GM12878 (cell line): ENCODE data around the gene ZCCHC9. TPM values are rescaled to one million over a fixed set of nuclear protein-coding genes. Genes with fewer than 3 reads are reported as not detected.

Source experiments
- ATAC-seq: fragments of 200-7000 bp; cut with Tn5 transposase; 3 replicates; pipeline ENCODE4 v1.9.1; 2020; ENCODE audit warnings: mild to moderate bottlenecking, moderate library complexity
- BruUV-seq: library from RNA; stranded (reverse); fragments of 400-500 nt; replicated peaks from 2 replicates; lab custom pipeline; 2021; lab: Mats Ljungman, UMichigan
- CTCF ChIA-PET: fragments of 300-600 bp; sonication (Branson Sonifier 250); formaldehyde crosslinking; extraction: SDS; loops from one replicate; lab custom pipeline; 2021; ENCODE audit warnings: inconsistent platforms; lab: Yijun Ruan, JAX
- POLR2A ChIA-PET: fragments of 350-600 bp; formaldehyde crosslinking; extraction: SDS; loops from one replicate; lab custom pipeline; 2021; ENCODE audit warnings: inconsistent platforms; lab: Charles Lee
- RAD21 ChIA-PET: fragments of 300-600 bp; sonication (Branson Sonifier 250); formaldehyde crosslinking; loops from one replicate; lab custom pipeline; 2023; ENCODE audit warnings: antibody characterized with exemption; ENCODE audit not compliant: unreplicated experiment; lab: Charles Lee
- SMC1A ChIA-PET: fragments of 300-600 bp; sonication (Branson Sonifier 250); formaldehyde crosslinking; loops from one replicate; lab custom pipeline; 2023; ENCODE audit not compliant: unreplicated experiment, uncharacterized antibody; lab: Charles Lee
- DNase-seq: peaks from one replicate; pipeline ENCODE4 v3.0.0-alpha.2; 2011; ENCODE audit warnings: low read depth, low spot score
- FAIRE-seq: peaks from 3 replicates; lab custom pipeline; 2011; peaks lifted over from hg19 to GRCh38; lab: Jason Lieb, UNC
- H2AFZ ChIP-seq: 2 replicates; pipeline ENCODE4 v1.6.0; 2011; ENCODE audit warnings: low read depth, low read length, control low read depth; ENCODE audit not compliant: control insufficient read depth
- H3K27ac ChIP-seq: 2 replicates; pipeline ENCODE4 v1.5.1; 2011; ENCODE audit warnings: control low read depth; ENCODE audit not compliant: control insufficient read depth, insufficient read depth
- H3K27me3 ChIP-seq, 2 experiments: replicated peaks in 1 of 2; 2 replicates each; pipeline versions ENCODE4 v1.6.0 to v1.6.1; 2011; ENCODE audit warnings: low read length in 1 of 2; ENCODE audit not compliant: control insufficient read depth in 2 of 2, insufficient read depth in 2 of 2
- H3K36me3 ChIP-seq, 2 experiments: 2 replicates each; pipeline ENCODE4 v1.5.1; 2011; ENCODE audit warnings: low read length in 1 of 2; ENCODE audit not compliant: control insufficient read depth in 2 of 2, insufficient read depth in 2 of 2
- H3K4me1 ChIP-seq: 2 replicates; pipeline ENCODE4 v1.6.1; 2011; ENCODE audit warnings: mild to moderate bottlenecking, low read length, moderate library complexity, mixed read lengths; ENCODE audit not compliant: control insufficient read depth, insufficient read depth
- H3K4me2 ChIP-seq: 2 replicates; pipeline ENCODE4 v1.6.0; 2011; ENCODE audit warnings: control low read depth; ENCODE audit not compliant: control insufficient read depth, insufficient read depth
- H3K4me3 ChIP-seq: fragments of 200-600 bp; sonication (generic); 2 replicates; pipeline ENCODE4 v1.5.1; 2016
- H3K79me2 ChIP-seq: 2 replicates; pipeline ENCODE4 v1.6.0; 2011; ENCODE audit warnings: low read length; ENCODE audit not compliant: control insufficient read depth, insufficient read depth
- H3K9ac ChIP-seq: 2 replicates; pipeline ENCODE4 v1.8.0; 2011; ENCODE audit warnings: low read length, control low read depth, mixed read lengths; ENCODE audit not compliant: control insufficient read depth, insufficient read depth
- H3K9me3 ChIP-seq: replicated peaks from 3 replicates; pipeline ENCODE4 v1.5.1; 2011; ENCODE audit warnings: mild to moderate bottlenecking, low read length; ENCODE audit not compliant: control insufficient read depth, insufficient read depth
- H4K20me1 ChIP-seq: 2 replicates; pipeline ENCODE4 v1.6.0; 2011; ENCODE audit not compliant: control insufficient read depth, insufficient read depth
- MYC ChIP-seq: IDR thresholded peaks from 2 replicates; pipeline ENCODE4 v1.6.1; 2011; ENCODE audit warnings: mild to moderate bottlenecking, low read length, moderate library complexity, inconsistent platforms; ENCODE audit not compliant: insufficient read depth, insufficient replicate concordance, insufficient read length, severe bottlenecking
- RELB ChIP-seq: fragments of 450-650 bp; IDR thresholded peaks from 2 replicates; pipeline ENCODE4 v1.6.1; 2017; ENCODE audit warnings: low read depth, mild to moderate bottlenecking, moderate library complexity
- SPI1 ChIP-seq: IDR thresholded peaks from 2 replicates; pipeline ENCODE4 v1.6.1; 2011; ENCODE audit warnings: low read depth, mild to moderate bottlenecking, low read length, moderate library complexity, borderline replicate concordance; ENCODE audit not compliant: insufficient read depth
- ZSCAN29 ChIP-seq: fragments of 450-650 bp; IDR thresholded peaks from 2 replicates; pipeline ENCODE4 v1.6.1; 2017; ENCODE audit warnings: mild to moderate bottlenecking, moderate library complexity
- whole genome bisulfite sequencing: methylation state at CpG from one replicate; pipeline ENCODE4 v1.1.6; 2016; ENCODE audit warnings: low lambda C conversion rate; ENCODE audit not compliant: insufficient replicate concordance, insufficient coverage; ENCODE audit errors: missing lambda C conversion rate; 5-methylcytosine and 5-hydroxymethylcytosine counted together
- in situ Hi-C: fragments of 300-500 bp; cut with MboI; formaldehyde crosslinking; loops from 9 replicates; pipeline ENCODE4 v1.14.3; 2018; ENCODE audit warnings: mixed read lengths
- intact Hi-C: fragments of 100-400 bp; cut with micrococcal nuclease; formaldehyde crosslinking; loops from one replicate; pipeline ENCODE4 v1.14.2; 2022; ENCODE audit not compliant: unreplicated experiment
- polyA plus RNA-seq, 11 experiments: library from polyadenylated mRNA; depleted of rRNA in 4 of 11; unstranded in 6 of 11; stranded (reverse) in 5 of 11; fragments of >200 nt; fragmentation: Nextera tagmentation in 4 of 11; fragmentation: Illumina TruSeq in 1 of 11; extraction: Ambion mirVana in 4 of 11; extraction: Trizol in 1 of 11; gene quantifications; 1 replicate in 1 of 11; 2 replicates in 10 of 11; pipeline versions ENCODE4 v1.2.1 to v1.2.3, GENCODE V29; 2011 to 2016; ENCODE audit warnings: inconsistent platforms in 2 of 11, missing spikeins in 2 of 11, low read depth in 1 of 11
- total RNA-seq, 4 experiments: library from RNA; depleted of rRNA in 3 of 4; stranded (reverse); fragments of >200 nt in 3 of 4; fragmentation: Illumina TruSeq in 1 of 4; extraction: Trizol in 1 of 4; gene quantifications; 2 replicates each; pipeline versions ENCODE4 v1.2.1 to v1.2.3, GENCODE V29; 2013 to 2021
- TF ChIP-seq, protein P1 (sequence below): fragments of 450-650 bp; formaldehyde crosslinking; IDR thresholded peaks from 2 replicates; pipeline ENCODE4 v1.4.0; 2022; ENCODE audit warnings: mild to moderate bottlenecking, moderate library complexity

ZCCHC9 gene
- total and polyA plus RNA-seq, 10 of the 15 experiments (the other 5 are each of a cell fraction or from before 2014, with no cell fraction given): 22.0 to 57.7 (median 34.5) TPM

- TF ChIP-seq SPI1: 0 out of 2 replicates have a peak, but pooled peaks have one; percentile 20
- no peak for TF ChIP-seq RELB
- DNase-seq: no peak
- Histone ChIP-seq H3K27me3 (no peaks in the 10 kb centered on the region), H3K9me3 (no peaks in the 10 kb centered on the region), H4K20me1 (no peaks in the 10 kb centered on the region), H3K4me3 (no peak overlapping the region), H3K36me3 (no peaks in the 10 kb centered on the region), H3K27ac (no peak overlapping the region), H2AFZ (no peak overlapping the region), H3K4me2 (no peak overlapping the region), H3K9ac (no peak overlapping the region), H3K4me1 (no peaks in the 10 kb centered on the region), H3K79me2 (peaks cover 10% of the 10 kb centered on the region)
- in situ Hi-C loops: no loop called here
- ChIA-PET SMC1A (no interaction called here), RAD21 (no interaction called here), POLR2A (no interaction called here), CTCF (no interaction called here)
- ATAC-seq: peak; percentile 6; the same call in 1 of the 3 replicates
- intact Hi-C loops: no loop called here
- no TSS peak for BruUV-seq
- peak; percentile 27 for FAIRE-seq
Measured at GRCh38 chr5:81305785-81306184, 4.4 kb downstream of the ZCCHC9 start.

DNA sequence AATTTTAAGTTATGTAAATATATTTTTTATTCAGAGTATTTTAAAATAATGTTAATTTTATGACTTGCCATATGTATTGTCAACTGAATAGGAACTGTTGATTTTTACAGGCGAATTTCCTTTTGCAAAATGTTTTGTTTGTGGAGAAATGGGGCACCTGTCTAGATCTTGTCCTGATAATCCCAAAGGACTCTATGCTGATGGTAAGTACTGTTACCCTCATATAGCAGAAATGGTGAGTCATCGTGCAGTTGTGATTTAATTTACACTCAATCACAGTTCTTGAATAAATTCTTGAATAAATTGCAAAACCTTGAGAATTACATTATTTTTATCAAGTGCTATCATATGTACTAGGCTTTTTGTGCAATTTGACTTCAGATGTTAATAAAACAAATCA, 7.4 kb downstream of the ZCCHC9 start:
- intact Hi-C loops: no loop called here
- no peak for ATAC-seq

More for the DNA sequence above, 7.4 kb downstream of the ZCCHC9 start:
- ChIA-PET POLR2A (interaction anchor here (0.5 kb wide), 1 partner anchor 443 kb away, joined by 3 read pairs; no protein-coding TSS in a partner anchor), SMC1A (no interaction called here), CTCF (interaction anchor here (0.6 to 1.6 kb wide), 3 partner anchors 10 to 587 kb away, joined by 3 read pairs; no protein-coding TSS in a partner anchor), RAD21 (no interaction called here)
- BruUV-seq: no TSS peak
- FAIRE-seq (no peak), DNase-seq (no peak)
- Histone ChIP-seq H3K9me3 (no peaks in the 10 kb centered on the region), H3K4me3 (no peak overlapping the region), H3K9ac (no peak overlapping the region), H3K27ac (no peak overlapping the region), H3K4me1 (no peaks in the 10 kb centered on the region), H3K4me2 (no peak overlapping the region), H2AFZ (no peak overlapping the region), H4K20me1 (no peaks in the 10 kb centered on the region), H3K79me2 (no peaks in the 10 kb centered on the region), H3K27me3 (no peaks in the 10 kb centered on the region), H3K36me3 (no peaks in the 10 kb centered on the region)
- TF ChIP-seq ZSCAN29 (no peak), MYC (no peak)
- TF ChIP-seq, protein P1, sequence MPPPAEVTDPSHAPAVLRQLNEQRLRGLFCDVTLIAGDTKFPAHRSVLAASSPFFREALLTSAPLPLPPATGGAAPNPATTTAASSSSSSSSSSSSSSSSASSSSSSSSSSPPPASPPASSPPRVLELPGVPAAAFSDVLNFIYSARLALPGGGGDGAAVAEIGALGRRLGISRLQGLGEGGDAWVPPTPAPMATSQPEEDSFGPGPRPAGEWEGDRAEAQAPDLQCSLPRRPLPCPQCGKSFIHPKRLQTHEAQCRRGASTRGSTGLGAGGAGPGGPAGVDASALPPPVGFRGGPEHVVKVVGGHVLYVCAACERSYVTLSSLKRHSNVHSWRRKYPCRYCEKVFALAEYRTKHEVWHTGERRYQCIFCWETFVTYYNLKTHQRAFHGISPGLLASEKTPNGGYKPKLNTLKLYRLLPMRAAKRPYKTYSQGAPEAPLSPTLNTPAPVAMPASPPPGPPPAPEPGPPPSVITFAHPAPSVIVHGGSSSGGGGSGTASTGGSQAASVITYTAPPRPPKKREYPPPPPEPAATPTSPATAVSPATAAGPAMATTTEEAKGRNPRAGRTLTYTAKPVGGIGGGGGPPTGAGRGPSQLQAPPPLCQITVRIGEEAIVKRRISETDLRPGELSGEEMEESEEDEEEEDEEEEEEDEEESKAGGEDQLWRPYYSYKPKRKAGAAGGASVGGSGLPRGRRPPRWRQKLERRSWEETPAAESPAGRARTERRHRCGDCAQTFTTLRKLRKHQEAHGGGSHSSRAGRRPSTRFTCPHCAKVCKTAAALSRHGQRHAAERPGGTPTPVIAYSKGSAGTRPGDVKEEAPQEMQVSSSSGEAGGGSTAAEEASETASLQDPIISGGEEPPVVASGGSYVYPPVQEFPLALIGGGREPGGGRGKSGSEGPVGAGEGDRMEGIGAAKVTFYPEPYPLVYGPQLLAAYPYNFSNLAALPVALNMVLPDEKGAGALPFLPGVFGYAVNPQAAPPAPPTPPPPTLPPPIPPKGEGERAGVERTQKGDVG (CRISPR knock-in tag): no peak
- 74% methylated on average over 2 of the region's 2 CpGs for WGBS
- in situ Hi-C loops: no loop called here
